Activated naive CD4-positive, alpha-beta T cell (primary cell): ENCODE data around the gene BDKRB2.

ENCODE experiments used
- DNase-seq, 4 experiments: peaks; one replicate each; lab custom pipeline; 2025; lab: John Stamatoyannopoulos, UW

BDKRB2 gene

DNA sequence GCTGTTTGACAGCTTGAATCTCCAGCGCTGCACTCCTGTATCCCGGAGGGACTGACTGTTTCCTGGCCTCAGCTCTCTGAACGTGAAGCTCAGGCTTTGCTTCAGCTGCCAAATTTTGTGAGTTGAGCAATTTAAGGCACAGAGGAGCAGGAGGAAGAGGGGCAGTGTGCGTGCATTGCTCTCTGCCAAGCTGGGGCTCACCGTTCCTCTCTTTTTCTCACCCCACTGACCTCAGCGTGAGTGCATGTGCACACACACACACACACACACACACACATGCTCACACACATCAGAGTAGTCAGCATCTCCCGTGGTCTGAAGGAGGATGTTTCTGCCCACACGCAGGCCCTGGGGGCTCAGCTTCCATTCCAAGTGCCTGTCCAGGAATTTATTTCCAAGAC is 27.8 kb upstream of the BDKRB2 start:
- no peak for DNase-seq

DNA sequence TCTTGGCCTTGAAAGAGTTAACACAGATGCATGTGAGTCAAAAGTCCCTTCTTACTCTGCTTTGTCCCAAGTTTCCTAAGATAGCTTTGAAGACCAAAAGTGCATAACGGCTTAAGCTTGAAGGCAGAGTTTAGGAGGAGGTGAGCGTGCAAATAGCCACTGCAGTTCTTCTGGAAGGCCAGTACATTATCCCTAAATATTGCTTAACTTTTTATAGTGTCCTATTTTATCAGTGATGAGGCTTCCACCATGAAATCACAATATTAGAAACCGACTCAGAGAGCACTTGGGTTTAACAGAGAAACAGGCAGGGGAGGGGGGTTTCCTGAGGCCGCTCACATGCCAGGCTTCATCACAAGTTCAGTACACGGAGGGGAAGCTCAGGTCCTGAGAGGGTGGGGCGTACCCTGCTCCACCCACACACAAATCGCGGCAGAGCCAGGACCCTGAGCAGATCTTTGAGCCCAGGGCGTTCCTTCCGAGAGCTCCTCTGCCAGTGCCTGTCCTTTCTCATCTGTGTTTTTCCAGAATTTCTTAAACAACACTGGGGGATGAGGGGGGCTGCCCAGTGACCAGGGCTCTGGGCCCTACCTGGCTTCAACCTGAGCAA is 26.8 kb upstream of the BDKRB2 start:
- no peak for DNase-seq

DNA sequence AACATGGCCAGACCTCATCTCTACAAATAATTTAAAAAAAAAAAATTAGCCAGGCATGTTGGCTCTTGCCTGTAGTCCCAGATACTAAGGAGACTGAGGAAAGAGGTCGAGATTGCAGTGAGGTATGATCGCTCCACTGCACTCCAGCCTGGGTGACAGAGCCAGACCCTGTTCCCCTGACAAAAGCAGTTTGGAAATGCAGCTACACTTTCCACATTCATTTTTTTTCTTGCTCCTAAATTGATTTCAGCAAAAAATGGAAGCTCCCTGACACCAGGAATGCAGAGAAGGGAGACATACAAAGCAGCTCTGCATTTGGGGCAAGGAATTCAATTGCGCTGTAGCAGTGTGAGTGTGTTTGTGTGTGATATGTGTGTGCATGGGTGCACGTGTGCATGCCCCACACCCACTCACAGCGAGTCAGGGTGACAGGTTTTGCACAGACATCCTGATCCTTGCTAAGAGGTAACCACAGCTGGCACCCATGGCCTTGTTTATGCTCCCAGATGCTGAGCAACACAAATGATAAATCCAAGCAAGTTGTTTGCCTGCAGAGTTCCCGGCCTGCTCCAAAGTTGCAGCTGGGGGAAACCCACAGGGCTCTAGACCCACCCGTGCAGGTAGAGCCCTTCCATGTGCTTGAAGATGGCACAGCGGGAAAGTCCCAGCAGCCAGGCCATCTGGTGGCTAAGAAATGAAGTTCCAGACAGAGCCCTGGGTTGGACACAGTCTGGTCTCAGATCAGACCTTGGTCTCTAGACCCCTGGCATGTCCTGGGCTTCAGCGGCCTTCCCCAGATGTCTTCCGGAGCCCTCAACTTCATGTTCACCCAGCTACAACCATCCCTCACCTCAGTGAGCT is 25.9 kb upstream of the BDKRB2 start:
- no peak for DNase-seq

DNA sequence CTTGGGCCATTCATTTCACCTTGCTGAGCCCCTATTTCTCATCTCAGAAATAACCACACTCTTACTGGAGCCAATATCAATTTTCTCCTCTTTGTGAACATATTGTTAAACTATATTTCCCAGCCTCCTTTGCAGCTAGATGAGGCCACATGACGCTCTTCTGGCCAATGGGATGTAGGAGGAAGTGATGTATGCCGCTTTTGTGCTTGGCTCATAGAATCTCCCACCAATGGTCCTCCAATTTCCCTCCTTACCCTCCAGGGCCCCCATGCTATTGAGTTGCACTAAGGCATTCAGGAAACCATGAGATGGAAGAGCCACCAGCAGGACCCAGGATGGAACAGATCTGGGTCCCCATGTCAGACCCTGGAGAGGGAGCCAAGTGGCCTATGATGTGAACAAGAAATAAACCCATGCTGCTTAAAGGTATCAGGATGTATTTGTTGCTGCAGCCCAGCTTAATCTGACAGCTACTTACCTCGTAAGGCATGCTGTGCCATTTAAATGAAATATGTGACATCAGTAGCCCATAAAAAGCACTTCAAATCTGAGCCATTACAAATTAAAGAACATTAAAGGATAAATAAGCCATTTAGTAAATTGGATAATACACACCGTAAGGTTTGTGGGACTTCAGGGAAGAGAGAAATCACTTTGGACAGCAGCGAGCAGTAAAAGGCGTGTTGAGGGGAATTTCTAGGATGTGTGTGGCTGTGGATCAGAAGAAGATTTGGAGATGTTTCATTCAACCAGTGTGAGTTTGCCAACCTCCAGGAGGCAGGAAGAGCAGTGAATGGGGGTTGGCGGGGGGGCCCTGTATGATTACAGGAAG is 24.4 kb upstream of the BDKRB2 start:
- no peak for DNase-seq

DNA sequence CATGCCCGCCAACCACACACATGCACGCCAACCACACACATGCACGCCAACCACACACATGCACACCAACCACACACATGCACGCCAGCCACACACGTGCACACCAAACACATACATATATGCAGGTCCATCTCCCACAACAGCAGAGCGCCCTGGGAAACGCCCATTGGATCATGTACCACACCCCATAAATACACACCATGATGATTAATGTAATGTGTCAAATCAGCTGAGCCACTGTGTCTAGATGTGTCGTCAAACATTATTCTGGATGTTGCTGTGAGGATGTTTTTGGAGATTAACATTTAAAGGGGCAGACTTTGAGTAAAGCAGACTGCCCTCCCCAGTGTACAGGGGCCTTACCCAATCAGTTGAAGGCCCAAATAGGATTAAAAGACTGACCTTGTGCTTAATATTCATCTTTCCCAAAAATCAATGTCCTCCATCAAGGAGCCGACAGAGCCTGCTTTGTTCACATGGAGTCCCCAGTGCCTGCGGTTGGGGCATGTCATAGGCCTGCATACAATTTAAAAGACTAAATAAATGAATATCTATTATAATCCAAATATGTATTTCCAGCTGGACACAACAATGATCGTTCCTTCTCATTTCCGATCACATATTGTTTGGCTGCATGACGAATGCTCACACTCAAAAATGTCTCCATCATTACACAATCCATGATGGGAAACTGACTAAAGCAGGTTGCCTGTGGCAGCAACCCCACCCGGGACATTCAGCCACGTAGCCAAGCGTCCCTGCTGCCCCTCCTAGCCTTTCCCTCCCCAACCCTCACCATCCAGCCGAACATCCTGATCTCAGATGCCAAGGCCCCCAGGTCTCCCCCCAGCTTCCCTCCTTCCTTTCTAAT is 23.2 kb upstream of the BDKRB2 start:
- no peak for DNase-seq

DNA sequence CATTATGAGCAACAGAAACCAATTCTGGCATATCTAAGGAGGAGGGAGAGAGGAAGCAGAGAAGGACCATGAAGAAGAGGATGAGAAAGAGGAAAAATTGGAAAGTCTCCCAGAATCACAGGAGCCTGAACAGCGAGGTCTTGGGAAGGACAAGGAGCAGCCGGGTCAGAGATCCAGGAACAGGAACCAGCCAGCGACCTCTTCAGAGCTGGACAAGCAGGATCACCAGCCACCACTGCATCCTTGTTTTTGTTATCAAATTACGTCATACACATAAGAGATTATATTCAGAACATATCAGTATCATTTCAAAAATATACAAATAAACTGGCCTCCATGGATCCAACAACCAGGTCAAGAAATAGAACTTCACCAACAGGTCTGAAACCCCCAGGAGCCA is 22.1 kb upstream of the BDKRB2 start:
- DNase-seq, result no peak

DNA sequence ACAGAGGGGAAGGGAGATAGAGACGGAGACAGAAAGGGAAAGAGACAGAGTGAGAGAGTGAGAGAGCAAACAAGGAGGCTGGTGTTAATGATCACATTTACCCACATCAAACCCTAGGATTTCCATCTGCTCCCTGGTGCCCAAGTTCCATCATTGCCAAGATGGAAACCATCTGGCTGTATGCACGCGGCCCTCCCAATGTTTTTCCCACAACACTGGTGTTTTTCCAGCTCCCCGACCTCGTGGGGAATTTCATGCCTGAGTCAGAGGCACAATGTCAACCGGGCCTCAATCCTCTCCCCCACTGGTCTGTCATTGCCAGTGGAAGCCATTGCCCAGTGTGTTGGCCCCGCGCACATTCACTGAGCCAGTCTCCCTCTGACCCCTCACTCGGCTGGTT is 19.9 kb upstream of the BDKRB2 start:
- no peak for DNase-seq

DNA sequence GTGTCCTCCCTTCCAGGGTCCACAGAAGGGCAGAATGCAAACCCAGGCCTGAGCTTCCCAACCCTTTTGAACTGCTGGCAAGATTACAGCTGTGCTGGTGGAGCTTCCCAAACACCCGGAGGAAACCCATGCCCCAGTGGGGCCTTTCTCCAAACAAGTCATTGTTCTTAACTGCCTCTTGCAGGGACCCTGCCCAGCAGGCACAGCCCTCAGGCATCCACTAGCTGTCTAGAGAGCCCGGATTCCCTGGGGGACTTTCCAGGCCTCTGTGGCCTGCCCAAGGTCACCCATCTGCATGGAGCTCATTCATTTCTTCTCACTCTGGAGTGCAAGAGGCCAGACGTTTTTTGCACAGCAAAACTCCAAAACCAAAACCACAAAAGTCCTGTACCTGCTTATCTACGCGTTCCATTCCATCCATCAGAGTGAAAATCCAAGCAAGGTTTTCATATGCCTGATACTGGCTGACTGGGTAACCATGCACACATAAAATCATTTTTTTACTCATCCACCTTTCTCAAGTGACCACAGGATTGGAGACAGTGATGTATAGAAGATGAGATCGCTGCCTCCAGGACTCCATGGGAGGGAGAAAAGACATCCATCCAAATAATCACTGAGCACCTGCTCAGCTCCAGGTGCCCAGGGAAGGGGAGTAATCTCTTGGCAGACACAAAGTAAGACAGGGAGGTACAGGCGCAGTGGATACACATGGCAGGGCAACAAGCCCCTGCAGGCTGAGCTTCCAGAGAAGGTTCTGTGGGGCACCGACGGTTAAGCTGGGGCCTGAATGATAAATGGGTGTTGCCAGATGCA is 17.2 kb upstream of the BDKRB2 start:
- DNase-seq, result no peak

DNA sequence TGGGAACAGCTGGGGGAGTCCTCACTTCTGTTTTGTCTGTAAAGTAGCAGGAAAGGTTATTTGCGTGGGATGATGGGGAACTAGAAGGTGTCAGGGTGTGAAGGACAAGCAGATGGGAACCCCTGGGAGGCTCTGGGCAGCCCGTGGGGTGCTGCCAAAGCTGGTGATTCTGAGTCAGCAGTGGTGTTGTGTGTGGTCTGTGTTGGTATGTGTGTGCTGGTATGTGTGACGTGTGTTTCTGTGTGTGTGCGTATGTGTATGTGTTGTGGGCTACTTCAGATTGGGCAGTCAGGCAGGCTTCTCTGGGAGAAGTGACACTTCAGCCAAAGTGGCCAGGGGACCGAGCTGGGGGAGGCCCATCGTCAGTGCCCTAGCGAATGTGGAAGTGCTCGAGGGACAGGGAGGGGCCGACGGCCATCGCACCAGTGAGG is 15.3 kb upstream of the BDKRB2 start:
- no peak for DNase-seq

DNA sequence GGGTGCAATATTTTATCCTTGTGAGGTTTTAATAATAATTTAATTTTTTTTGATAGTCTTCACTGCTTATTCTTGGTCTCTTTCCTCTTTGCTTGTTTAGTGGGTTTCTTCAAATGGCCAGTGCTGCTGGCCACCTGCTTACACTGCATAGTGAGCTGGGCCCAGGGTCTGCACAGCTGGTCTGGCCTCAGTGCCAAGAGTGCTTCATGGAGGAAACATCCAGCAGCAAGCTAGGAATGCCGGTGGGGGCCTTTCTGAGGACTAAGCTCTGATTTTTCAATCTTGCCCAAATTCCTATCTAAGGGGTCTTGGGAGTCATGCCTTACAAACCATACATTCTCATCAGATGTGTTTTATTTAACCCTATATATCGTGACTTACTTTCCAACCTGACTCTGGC is 13.3 kb upstream of the BDKRB2 start:
- DNase-seq, result no peak

DNA sequence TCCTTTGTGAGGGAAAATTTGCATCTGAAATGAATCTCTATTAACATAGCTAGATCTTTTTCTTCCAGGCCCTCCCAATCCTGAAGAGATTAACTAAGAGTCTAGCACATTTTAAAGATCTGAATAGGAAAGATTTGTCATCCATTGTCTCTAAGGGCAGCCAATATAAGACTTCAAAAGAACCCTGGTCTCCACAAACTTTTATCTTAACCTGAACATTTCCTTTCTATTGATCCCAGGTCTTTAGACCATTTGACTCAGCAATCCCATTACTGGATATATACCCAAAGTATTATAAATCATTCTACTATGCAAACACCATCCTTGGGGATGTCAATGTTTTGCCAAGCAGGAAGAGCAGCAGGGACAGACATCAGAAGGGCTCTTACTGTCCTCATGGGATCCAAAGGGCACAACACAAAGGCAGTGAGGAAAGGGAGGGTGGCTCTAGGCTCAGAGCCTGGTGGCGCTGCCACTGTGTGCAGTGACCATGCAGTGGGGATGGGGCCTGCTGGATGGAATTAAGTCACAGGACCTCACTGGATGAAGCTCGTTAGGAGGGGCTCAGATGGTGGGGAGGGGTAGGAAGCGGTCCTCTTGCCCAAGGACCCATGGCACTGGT is 12.7 kb upstream of the BDKRB2 start:
- DNase-seq, result no peak

DNA sequence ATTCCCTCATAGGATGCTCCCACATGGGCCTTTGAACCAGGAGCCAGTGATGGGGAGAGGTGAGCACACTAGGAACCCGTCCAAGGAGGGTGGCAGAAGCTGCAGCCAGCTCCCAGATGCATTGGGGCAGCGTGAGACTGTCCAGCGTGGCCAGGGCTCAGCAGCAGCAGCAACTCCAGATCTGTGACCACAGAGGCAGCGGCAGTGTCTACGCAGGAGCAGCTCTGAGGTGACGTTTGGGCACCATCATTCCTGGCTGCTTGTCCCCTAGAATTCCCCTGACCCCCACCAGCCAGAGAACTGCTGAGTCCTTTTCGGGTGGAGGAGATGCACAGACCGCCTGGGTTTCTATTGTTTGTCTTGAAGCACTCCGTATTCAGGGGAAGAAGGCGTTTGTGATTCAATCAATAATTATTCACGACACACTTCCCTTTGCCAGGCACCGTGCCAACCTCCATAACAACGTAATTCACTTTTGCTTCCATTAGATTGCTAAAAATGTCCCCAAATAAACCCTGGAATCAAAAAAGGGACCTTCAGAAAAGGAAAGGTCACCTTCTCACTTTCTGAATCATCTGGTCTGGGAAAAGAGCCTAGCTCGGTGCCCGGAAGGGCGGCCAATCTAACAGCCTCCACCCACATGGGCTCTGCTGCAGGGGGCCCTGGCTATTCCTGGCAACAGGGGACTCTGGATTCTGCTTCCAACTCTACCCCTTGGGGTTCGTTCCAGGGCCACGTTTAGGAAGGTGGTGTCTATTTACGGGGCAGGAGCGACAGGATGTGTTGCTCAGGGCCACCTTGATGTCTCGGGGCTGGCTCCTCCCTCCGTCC is 11.4 kb upstream of the BDKRB2 start:
- DNase-seq, result no peak

DNA sequence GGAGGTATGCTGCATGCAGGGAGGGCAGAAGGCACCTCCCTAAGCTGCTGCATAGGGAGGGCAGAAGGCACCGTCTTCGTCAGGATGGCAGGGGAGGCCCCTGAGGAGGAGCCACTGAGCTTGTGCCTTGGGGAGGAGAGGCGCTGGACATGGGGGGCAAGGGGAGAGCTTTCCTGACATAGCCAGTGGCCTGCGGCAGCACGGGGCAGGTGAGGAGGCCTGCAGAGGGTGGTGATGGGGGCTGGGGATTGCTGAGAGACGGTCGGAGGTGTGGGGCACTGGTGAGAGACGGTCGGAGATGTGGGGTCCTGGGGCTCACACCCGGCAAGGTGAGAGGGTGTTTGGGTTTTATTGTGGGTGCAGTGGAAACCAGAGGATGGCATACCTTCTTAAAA is 10.4 kb upstream of the BDKRB2 start:
- no peak for DNase-seq

DNA sequence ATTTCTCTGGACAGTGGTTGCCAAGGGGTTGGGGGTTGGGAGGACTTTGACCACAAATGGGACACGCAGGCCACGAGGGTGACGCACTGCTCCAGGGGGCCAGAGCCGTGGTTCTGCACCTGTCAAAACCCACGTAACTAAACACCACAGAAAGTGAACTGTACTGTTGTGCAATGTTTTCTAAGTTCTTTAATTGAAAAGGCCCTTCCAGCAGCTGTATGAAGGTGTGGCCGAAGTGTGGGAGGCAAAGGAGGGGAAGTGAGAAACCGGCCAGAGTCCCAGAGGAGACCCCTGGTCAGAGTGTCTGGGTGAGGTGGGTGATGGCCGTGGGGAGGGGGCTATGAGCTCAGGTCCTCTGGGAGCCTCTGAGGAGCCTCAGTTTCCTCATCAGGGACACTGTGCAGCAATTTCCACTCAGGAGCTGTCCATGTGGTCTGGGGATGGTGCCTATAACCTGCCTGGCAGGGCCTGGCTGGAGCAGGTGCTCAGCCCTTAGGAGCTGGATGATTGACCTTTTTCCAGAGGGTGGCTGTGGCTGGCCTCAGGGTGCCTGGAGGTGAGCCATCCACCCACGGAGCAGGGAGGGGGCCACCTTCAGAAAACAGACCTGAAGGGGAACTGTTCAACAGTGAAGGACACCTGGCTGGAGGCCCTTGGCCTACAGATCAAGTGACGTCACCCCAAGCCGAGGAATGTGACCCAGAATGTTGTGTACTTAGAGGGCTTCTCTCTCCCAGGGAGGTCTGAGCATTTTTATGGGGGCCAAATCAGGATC is 9.8 kb upstream of the BDKRB2 start:
- DNase-seq, result no peak

DNA sequence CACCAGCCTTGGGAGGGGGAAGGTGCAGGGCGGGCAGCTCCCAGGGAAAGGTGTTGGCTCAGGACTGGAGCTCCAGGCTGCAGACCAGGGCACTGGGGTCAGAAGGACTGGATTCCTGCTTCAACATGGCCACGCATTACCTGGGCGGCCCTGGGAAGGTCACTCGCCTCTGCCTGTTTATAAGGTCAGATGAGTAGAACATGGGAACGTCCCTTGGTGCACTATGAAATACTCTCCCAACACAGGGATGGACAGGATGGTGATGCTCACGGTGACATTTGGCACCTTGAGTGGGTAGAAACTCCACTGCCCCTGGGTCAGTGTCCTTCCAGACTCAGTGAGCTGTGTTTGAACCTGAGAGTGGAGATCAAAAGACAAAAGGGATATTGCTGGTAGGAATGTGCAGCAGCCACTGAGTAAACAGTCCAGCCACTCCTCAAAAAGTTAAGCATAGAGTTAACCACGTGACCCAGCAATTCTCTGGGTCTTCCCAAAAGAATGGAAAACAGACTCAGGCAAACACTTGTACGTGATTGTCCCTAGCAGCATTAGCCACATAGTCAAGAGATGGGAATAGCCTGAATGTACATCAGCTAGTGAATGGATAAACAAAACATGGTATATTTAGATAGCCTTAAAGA is 9.1 kb upstream of the BDKRB2 start:
- no peak for DNase-seq

DNA sequence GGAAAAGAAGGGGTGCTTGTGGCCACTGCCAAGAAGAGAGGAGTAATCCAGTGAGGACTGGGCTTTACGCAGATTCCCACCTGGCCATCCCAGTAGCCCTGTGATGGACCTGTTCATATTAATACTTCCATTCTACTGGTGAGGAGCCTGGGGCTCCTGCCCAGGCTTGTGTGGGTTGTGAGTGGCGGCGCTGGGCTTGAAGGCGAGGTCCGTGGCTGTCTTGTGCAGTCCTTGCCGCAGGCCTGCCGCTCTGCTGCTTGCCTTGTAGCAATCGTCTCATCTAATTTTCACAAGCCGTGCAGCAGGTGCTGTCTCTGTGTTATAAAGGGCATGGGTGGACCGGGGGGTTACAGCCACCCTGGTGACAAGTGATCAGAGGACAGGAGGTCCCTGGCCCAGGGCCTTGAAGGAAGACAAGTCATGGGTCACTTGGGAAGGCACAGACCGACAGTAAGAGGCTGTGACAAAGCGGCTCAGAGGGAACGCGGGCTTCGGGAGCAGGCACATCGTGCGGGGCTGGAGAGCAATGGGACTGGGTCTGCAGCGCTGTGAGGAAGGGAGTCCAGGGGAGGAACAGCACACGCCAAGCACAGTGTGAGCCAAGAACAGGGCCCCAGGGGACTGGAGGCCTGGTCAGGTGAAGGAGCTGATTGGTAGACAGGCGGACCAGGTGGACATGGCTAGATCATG is 7.3 kb upstream of the BDKRB2 start:
- no peak for DNase-seq

DNA sequence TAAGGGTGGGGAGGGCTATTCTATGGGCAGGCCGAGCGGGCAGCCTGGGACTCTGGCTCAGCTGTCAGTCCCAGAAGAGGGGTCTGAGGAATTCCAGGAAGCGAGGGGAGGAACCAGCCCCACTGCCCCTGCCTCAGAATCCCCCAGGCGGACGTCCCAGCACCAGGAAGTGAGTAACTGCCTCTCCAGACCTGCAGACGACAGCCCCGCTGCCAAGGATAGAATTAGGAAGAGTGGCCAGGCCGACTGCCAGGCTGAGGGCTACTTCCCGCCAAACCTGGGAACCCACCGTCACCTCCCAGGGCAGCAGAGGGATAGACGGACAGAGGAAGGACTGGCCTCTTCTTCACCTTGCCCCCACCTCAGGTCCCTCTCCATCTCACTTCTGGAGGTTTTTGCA is 6.7 kb upstream of the BDKRB2 start:
- DNase-seq, result no peak
